Activated CD8-positive, alpha-beta memory T cell treated with anti-CD3 and anti-CD28 coated beads, Interleukin-2, amount 50 U/mL, for 24 hours (primary cell): ENCODE results near the gene FKBP6.
A peak's percentile ranks its signal among the peaks of the same experiment; 100 is the strongest.
"Not testable (repeated sequence)": the region's sequence is repeated elsewhere in the genome, so short reads cannot be mapped to it uniquely, and the experiment has no call there.

Source experiments
- DNase-seq: peaks from one replicate; pipeline ENCODE4 v3.0.0-alpha.2; 2020; ENCODE audit errors: extremely low read depth

Gene FKBP6

GRCh38 chr7:73395538-73396503, 67.9 kb downstream of the FKBP6 start:
- no peak for DNase-seq

GRCh38 chr7:73397521-73398281, 69.7 kb downstream of the FKBP6 start:
- DNase-seq, result no peak

- peak; percentile 58 for DNase-seq
Observed at GRCh38 chr7:73399185-73400050, 71.5 kb downstream of the FKBP6 start.

GRCh38 chr7:73404860-73405259, 76.9 kb downstream of the FKBP6 start:
- DNase-seq, result not testable (repeated sequence)
